Activated CD8-positive, alpha-beta T cell treated with anti-CD3 and anti-CD28 coated beads for 36 hours (primary cell): ENCODE data around the gene ADAM22. TPM values are rescaled to one million over a fixed set of nuclear protein-coding genes. Genes with fewer than 3 reads are reported as not detected.
"Not testable (repeated sequence)": the region's sequence is repeated elsewhere in the genome, so short reads cannot be mapped to it uniquely, and the experiment has no call there.

Source experiments
- ATAC-seq: fragments of 200-7000 bp; cut with Tn5 transposase; one replicate; pipeline ENCODE4 v1.10.0; 2021; ENCODE audit warnings: mild to moderate bottlenecking, moderate library complexity
- CTCF ChIA-PET: fragments of 350-600 bp; sonication (Branson Sonifier 250); formaldehyde crosslinking; loops from one replicate; lab custom pipeline; 2021; ENCODE audit warnings: antibody characterized with exemption; lab: Charles Lee
- POLR2A ChIA-PET: fragments of 350-600 bp; sonication (Branson Sonifier 250); formaldehyde crosslinking; loops from one replicate; lab custom pipeline; 2021; ENCODE audit warnings: antibody characterized with exemption; lab: Charles Lee
- DNase-seq: peaks from one replicate; pipeline ENCODE4 v3.0.0-alpha.2; 2020
- H3K27ac Mint-ChIP-seq: one replicate; pipeline ENCODE4 v1.8.0; 2021; ENCODE audit warnings: mild to moderate bottlenecking, mixed read lengths
- H3K27me3 Mint-ChIP-seq: one replicate; pipeline ENCODE4 v1.8.0; 2021; ENCODE audit warnings: mixed read lengths
- H3K36me3 Mint-ChIP-seq: one replicate; pipeline ENCODE4 v1.8.0; 2021; ENCODE audit warnings: low read depth, mixed read lengths
- H3K4me1 Mint-ChIP-seq: one replicate; pipeline ENCODE4 v1.8.0; 2021; ENCODE audit warnings: low read depth, mixed read lengths
- H3K4me3 Mint-ChIP-seq: one replicate; pipeline ENCODE4 v1.8.0; 2021; ENCODE audit warnings: mild to moderate bottlenecking, moderate library complexity, mixed read lengths
- H3K9me3 Mint-ChIP-seq: one replicate; pipeline ENCODE4 v1.8.0; 2021; ENCODE audit warnings: mixed read lengths
- CTCF ChIP-seq: fragments of 200-600 bp; IDR thresholded peaks from one replicate; pipeline ENCODE4 v1.8.0; 2022; ENCODE audit warnings: antibody characterized with exemption, mild to moderate bottlenecking
- intact Hi-C: fragments of 100-400 bp; cut with micrococcal nuclease; formaldehyde crosslinking; loops from one replicate; pipeline ENCODE4 v1.10.0; 2022
- total RNA-seq, 2 experiments: library from RNA; stranded (reverse); gene quantifications; one replicate each; pipeline ENCODE4 v1.2.3, GENCODE V29; 2021

Gene ADAM22
- total RNA-seq, 2 experiments from 2014 or later: 2.3 to 3.0 TPM

- Mint-ChIP-seq H3K9me3 (peaks cover 15% of the 10 kb centered on the region), H3K4me3 (no peak overlapping the region), H3K27ac (no peak overlapping the region), H3K36me3 (peaks cover 33% of the 10 kb centered on the region), H3K4me1 (no peaks in the 10 kb centered on the region), H3K27me3 (no peaks in the 10 kb centered on the region)
- no peak for DNase-seq
- ChIA-PET POLR2A (no interaction called here), CTCF (no interaction called here)
- no peak for ATAC-seq
- TF ChIP-seq CTCF: no peak
- intact Hi-C loops: no loop called here
Observed at GRCh38 chr7:88155756-88156155, 221.7 kb downstream of the ADAM22 start.

DNA sequence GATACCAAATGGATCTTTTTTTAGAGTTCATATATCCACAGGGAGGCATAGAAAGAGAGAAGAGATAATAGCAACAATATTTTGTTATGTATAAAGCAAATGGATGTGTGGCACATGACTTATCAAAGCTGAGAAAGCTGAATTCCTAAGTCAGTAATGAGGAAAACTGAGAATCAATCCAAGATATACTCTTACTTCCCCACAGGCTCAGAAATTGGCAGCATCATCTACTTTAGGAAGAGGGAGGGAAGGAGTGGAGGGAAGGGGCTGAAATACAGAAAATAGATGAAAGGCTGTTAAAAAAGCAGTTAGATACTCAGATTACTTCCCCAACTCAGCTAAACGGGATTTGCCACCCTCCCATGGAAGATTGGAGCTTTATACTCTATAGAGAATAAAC is 222.3 kb downstream of the ADAM22 start:
- ChIA-PET CTCF (interaction anchor here (0.8 kb wide), 1 partner anchor 15 kb away, joined by 3 read pairs; no protein-coding TSS in a partner anchor), POLR2A (no interaction called here)
- peaks cover 33% of the 10 kb centered on the region for H3K36me3 Mint-ChIP-seq
- H3K4me3 Mint-ChIP-seq: no peak overlapping the region
- TF ChIP-seq CTCF: no peak
- no peaks in the 10 kb centered on the region for H3K4me1 Mint-ChIP-seq
- no peaks in the 10 kb centered on the region for H3K27me3 Mint-ChIP-seq
- H3K27ac Mint-ChIP-seq: no peak overlapping the region
- H3K9me3 Mint-ChIP-seq: peaks cover 18% of the 10 kb centered on the region
- intact Hi-C loops: no loop called here
- ATAC-seq: no peak
- DNase-seq: no peak

DNA sequence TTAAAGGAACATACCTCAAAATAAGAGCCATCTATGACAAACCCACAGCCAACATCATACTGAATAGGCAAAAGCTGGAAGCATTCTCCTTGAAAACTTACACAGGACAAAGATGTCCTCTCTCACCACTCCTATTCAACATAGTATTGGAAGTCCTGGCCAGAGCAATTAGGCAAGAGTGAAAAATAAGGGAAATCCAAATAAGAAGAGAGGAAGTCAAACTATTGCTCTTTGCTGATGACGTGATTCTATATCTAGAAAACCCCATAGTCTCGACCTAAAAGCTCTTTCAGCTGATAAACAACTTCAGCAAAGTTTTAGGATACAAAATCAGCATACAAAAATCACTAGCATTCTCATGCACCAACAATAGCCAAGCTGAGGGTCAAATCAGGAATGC is 225.7 kb downstream of the ADAM22 start:
- H3K4me3 Mint-ChIP-seq, ATAC-seq: not testable (repeated sequence)
- CTCF ChIA-PET: interaction anchor here (0.8 kb wide), 1 partner anchor 10 kb away, joined by 3 read pairs; no protein-coding TSS in a partner anchor

DNA sequence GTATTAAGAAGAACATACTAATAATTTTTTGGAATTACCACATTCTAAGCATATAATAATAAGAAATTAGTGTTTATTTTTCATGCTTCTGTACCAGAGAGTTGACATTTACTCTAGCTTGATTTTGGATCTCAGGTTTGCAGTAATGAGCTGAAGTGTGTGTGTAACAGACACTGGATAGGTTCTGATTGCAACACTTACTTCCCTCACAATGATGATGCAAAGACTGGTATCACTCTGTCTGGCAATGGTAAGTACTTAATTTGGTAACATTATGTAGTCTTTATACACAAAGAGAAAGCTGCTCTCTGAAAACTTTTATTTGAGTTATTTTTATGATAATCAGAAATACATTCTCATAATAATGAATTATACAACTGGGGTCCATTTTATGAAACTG is 231.6 kb downstream of the ADAM22 start:
- Mint-ChIP-seq H3K27me3 (no peaks in the 10 kb centered on the region), H3K4me3 (no peak overlapping the region), H3K4me1 (no peaks in the 10 kb centered on the region), H3K36me3 (peaks cover 1% of the 10 kb centered on the region), H3K27ac (no peak overlapping the region), H3K9me3 (peaks cover 5% of the 10 kb centered on the region)
- DNase-seq (no peak), ATAC-seq (no peak)
- ChIA-PET POLR2A (no interaction called here), CTCF (interaction anchor here (1.1 kb wide), 1 partner anchor 367 kb away, joined by 3 read pairs; no protein-coding TSS in a partner anchor)
- no peak for TF ChIP-seq CTCF
- intact Hi-C loops: loop anchor here (5.0 kb wide), 1 partner anchor 368 kb away; no protein-coding TSS in a partner anchor

More for the DNA sequence above, 225.7 kb downstream of the ADAM22 start:
- H3K27ac Mint-ChIP-seq, DNase-seq, POLR2A ChIA-PET, H3K27me3 Mint-ChIP-seq, intact Hi-C loops, H3K4me1 Mint-ChIP-seq: not testable (repeated sequence)
- Mint-ChIP-seq H3K36me3 (peaks cover 23% of the 10 kb centered on the region), H3K9me3 (peaks cover 20% of the 10 kb centered on the region)

- ATAC-seq: no peak
- DNase-seq: no peak
- no peak for TF ChIP-seq CTCF
- no peaks in the 10 kb centered on the region for H3K4me1 Mint-ChIP-seq
- H3K4me3 Mint-ChIP-seq: no peak overlapping the region
- intact Hi-C loops: loop anchor here (5.0 kb wide), 1 partner anchor 370 kb away; no protein-coding TSS in a partner anchor
- H3K9me3 Mint-ChIP-seq: no peaks in the 10 kb centered on the region
- CTCF ChIA-PET: interaction anchor here (0.8 kb wide), 1 partner anchor 24 kb away, joined by 3 read pairs; no protein-coding TSS in a partner anchor
- no peak overlapping the region for H3K27ac Mint-ChIP-seq
- POLR2A ChIA-PET: no interaction called here
- no peaks in the 10 kb centered on the region for H3K36me3 Mint-ChIP-seq
- H3K27me3 Mint-ChIP-seq: no peaks in the 10 kb centered on the region
Observed at GRCh38 chr7:88167223-88167622, 233.2 kb downstream of the ADAM22 start.
